HG03565 (cell line): Measurements from ENCODE around the gene VEGFA.
"Not testable (repeated sequence)": the region's sequence is repeated elsewhere in the genome, so short reads cannot be mapped to it uniquely, and the experiment has no call there.

Experiments
- ATAC-seq: cut with Tn5 transposase; IDR thresholded peaks from one replicate; pipeline ENCODE4 v1.9.1; 2021; ENCODE audit warnings: mild to moderate bottlenecking, moderate library complexity; ENCODE audit not compliant: unreplicated experiment

The VEGFA gene

DNA sequence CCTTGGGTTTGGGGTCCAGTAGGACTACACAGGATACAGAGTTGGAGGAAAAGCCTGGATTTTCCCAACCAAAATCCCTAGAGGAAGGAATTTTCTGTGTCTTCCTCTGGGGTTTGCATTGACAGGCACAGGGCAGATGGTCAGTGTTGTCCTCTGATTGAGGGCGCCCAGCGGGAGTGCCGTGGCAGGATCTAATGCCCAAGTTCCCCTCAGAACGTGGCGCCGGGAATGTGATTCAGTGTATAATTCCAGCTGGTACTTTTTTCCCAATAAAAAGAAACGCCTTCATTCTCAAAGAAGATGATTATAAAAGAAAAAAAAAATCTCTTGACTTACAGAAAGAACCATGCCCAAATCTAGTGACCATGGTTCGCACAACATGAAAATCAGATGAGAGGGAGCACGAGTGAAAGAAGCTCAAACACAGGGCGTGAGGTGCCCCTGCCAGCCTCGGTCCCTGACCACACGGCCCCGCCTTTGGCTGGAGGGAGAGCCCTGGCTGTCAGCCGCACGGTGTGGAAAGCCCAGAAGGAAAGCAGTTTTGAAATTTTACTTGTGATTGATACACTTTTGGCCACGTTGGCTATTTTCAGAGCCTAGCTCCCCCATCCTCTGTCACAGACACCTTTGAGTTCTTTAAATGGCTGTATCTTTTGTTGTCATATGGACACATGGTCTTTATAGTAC lies 31.6 kb downstream of the VEGFA start:
- no peak for ATAC-seq

DNA sequence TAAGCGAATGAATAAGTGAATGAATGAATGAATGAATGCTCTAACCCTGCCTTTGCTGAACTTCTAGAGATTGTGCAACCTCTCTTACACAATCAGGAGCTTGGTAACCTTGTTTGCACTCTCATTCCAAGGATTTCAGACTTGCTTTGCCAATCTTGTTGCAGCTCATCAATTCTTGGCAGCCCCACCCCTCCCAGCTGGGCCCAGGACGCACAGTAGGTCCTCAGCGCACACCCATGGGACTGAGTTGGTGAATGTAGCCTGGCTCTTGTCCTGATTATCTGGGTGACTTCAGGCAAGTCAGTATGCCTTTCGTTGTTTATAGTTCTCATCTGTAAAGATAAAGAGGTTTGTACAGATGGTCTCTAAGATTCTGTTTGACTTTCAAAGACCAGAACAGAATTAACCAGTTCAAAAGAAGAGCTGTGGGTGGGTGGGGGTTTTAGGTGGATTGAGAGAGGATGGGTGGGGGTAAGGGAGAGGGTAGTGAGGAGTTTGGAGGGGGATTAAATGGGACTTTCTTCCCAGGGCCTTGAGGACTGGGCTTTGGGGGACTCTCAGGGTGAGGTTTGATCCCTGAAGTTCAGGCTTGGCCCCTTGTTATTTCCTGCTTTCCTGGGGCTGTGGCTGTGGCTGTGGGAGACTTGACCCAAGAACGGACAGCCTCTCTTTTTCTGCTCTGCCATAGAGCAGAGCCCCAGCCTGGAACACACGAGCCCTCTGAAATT lies 33.2 kb downstream of the VEGFA start:
- ATAC-seq: no peak

DNA sequence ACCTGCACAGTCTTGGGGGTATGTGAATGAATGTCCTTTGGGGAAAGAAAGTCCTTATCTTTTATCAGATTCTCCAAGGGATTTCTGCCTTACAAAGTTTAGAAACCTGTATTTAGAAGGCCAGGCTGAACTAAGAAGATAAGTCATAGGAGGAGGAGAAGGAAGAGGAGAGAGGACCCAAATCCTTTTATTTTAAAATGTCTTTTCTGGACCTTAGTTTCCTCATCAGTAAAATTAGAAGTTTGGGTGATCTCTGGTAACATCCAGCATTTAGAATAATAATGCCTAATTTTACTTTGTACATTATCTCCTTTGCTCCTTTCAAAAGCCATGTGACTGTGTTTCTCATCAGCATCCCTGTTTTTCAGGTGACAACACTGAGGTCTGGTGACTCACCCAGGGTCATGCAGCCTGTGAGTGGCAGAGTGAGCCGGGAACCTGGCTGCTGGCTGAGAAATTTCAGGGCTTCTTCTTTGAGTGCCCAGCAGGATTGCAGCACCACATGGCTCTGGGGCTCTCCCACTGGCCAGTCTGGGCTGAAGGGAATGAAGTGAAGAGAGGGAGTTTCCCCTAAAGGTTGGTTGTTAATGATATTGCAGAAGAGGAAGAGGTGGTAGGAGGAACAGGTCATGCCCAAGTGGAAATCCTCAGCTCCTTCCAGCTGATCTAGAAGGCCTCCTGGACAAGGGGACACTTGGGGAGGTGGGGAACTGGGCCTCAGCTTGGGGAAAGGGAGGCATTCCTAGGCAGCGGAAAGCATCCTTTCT lies 34.0 kb downstream of the VEGFA start:
- ATAC-seq: no peak

DNA sequence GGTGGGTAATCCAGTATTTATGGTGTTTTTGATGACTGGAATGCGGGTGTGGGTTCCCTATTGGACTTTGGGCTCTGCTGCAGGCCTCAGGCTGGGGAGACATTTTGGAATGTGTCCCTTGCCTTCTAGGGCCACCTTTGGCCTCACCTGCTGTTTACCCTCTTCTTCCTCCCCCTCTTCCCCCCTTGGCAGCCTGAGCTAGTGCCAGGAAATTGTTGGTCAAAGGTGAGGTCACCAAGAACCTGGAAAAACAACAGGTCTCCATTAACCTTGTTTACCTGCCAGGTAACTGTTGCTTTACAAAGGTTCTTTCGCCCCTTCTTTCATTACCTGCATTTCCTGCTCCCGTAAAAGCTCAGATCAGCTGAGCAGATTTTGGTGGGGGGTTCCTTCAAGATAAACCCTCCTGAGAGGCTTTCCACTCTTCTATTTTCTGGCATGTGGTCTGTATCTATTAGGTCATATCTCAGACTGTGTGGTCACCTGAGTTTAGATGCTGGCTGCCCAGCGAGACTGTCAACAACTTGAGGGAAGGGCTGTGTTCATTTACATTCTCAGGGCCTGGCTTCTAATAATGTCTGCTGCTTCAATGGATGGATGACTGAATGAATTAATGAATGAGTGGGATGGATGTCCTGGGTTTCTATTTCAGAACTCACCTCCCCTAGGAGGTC lies 34.7 kb downstream of the VEGFA start:
- ATAC-seq: no peak

DNA sequence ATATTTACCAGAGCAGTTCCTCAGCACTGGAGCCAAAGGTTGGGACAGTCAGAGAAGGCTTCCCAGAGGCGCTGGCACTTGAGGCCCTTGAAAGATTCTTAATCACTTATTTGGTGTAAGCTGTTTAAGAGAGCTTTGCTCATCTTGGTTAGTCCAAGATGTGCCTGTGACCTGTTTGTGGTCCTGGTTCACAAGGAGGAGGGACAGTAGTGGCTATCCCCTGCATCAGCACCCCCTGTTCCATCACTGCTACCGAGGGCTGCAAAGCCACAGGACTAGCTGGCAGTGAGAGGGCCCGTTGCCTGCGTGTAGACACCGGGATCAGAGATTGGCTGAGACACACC lies 35.7 kb downstream of the VEGFA start:
- no peak for ATAC-seq

DNA sequence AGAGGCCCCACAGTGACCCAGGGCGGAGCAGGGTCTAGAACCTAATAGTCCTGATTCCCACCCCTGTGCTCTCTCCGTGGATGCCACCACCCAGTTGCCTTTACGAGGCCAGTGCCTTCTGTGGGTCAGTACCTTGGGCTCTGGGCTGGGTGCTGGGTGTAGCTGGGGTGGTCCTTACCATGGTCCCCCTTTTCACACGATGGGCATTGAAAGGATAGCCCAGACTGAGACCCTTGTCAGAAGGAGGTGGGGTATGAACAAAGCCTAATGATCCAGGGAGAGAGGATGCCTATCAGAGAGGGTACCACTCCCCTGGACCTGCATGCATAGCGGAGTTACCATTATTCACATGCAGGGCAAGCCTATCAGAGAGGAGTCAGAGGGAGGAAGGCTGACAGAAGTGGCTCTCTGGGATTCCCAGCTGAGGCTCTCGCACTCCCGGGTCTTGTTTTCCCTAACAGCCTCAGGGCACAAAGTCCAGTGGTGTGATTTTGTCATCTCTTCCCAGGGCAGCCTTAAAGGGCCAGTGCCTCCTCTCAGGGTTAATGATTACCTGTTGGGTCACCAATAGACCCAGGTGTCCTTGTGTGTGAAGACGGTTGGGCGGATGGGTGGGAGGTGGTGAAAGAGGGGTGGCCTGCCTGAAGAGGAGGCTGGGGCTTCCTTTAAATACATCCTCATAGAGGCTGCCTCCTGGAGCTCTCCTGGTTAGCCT lies 36.2 kb downstream of the VEGFA start:
- no peak for ATAC-seq

DNA sequence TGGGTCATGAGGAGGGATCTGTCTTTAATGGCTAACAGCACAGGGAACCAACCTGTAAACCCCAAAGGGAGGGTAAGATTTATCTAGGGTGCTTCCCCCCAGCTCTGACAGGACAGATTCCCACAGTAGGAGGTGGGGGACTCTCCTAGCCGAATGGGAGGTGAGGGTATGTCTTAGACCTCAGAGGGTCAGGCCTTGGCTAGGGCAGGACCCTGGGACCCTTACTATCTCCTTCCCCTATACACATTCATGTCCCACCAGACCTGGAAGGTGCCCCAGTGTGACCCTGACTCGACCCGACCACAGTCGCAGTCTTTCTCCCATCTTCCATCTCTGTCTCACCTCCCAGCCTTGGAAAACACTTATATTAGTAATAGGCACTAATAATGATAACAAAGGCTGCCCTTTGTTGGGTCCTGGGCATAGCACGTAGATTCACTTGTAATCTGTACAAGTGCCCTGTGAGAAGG lies 36.8 kb downstream of the VEGFA start:
- no peak for ATAC-seq

DNA sequence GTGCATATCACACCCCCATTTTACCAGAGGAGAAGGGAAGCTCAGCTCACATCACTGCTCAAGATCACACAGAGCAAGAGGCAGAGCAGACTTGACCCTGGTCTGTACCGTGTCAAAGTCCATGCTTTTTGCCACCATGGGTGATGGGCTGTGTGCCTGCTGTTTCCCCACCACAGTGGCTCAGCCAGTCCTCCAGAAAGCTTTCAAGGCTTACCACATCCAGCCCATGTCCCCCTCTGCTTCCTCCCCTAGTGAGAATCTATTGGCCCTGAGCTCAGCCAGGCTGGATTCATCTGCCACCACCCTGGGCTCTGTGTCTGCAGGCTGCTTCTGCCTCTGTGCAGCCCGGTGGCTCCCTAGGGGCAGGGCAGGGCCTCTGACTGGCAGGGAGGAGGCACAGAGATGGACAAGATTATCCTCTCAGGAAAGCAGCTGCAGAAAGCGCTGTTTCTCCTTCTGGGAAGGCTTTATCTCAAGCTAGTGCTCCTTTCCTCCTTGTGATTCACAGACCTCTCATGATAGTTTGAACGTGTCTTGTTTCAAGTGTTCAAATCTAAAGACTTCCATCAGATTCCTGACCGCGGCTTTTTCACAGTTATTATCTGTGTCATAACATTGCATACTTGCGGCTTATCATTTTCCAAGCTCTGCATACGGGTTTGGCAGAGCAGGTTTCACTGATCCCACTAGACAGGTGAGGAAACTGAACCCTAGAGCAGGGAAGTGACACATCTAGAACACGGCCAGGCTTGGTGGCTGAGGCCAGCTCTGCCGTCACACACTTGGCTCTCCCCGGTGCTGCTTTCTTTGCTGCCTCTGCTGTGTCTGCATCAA lies 37.4 kb downstream of the VEGFA start:
- ATAC-seq: no peak

DNA sequence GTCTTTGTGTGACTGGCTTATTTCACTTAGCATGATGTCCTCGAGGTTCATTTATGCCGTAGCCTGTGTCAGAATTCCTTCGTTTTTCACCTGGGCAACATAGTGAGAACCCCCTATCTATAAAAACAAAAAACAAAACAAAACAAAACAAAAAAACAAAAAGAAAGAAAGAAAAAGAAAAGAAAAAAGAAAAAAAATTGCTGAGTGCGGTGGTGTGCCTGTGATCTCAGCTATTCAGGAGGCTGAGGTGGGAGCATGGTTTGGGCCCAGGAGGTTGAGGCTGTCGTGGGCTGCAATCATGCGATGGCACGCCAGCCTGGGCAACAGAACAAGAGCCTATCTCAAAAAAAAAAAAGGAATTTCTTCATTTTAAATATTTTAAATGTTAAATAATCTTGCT lies 38.4 kb downstream of the VEGFA start:
- ATAC-seq: no peak

DNA sequence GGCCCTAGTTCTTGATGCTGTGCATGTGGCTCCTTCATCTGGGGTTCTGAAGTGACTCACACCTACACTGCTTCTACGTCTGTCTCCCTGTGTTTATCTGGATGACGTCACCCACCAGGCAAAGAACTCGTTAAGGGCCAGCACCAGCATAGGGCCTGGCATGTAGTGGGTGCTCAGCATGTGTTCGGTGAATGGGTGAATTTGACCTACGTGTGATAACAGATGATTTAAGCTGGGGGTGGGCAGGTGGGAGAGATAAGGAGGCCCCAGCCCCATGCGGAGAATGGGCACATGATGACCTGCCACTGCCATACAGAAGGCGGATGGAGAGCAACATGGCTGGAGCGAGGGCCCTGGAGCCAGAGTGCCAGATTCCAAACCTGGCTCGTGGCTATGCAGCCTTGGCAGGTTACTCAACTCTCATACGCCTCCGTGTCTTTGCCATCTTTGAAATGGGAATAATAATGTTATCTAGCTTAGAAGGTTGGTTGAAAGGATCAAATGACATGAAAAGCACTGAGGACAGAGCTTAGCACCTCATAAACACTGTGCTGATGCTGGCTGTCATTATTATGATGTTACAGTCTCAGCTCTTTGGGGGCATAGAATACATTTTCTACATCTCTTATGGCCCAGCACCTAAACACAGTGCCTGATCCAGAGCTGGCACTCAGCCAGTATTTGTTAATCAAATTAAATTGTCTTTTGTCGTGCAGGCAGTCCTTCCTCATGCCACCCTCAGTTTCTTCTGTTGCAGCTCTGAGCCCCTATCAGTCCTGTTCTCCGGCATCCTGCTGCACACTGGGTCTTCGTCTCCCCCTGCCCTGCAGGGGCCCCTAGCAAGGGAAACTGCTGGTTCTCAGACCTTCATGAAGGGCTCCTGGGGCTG lies 39.6 kb downstream of the VEGFA start:
- ATAC-seq: no peak

DNA sequence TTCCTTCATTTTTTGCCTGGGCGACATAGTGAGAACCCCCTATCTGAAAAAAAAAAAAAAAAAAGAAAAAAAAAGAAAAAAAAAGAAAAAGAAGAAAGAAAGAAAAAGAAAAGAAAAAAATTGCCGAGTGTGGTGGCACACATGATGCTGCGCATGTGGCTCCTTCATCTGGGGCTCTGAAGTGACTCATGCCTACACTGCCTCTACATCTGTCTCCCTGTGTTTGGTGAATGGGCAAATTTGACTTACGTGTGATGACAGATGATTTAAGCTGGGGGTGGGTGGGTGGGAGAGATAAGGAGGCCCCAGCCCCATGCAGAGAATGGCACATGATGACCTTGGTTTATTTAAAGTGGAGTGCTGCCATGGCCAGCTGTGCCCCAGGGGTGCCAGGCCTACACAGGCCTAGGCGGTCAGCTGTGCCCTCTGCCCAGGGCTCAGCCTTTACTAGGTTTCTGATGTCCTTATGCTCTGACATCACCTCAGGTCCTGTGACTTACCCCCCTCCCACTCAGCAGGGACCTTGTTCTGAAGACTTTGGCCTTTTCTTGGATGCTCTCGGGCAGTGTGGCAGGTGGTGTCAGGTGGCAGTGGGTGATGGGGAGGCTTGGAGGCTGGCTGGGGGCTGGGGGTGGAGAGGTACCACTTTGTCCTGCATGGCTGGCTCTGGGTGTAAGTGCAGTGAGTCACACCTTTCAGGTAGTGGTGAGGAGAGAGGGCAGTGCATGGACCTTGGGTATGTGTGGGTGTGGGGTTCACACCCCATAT lies 41.1 kb downstream of the VEGFA start:
- no peak for ATAC-seq

DNA sequence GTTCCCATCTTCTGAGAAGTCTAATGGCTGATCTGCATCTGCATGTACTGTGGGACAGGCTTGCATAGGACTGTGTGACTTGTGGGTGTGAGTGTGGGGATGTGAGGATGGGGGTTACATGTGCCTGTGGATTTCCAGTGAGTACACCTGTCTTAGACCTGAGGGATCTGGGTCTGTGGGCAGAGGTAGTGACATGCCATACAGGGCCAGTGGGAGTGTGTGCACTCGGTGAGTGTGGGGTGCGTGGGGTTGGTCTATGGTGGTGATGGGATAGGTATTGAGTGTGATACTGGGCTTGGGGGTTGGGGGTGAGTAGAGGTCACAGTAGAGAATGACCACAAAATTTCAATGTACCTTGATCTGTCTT lies 41.7 kb downstream of the VEGFA start:
- no peak for ATAC-seq

DNA sequence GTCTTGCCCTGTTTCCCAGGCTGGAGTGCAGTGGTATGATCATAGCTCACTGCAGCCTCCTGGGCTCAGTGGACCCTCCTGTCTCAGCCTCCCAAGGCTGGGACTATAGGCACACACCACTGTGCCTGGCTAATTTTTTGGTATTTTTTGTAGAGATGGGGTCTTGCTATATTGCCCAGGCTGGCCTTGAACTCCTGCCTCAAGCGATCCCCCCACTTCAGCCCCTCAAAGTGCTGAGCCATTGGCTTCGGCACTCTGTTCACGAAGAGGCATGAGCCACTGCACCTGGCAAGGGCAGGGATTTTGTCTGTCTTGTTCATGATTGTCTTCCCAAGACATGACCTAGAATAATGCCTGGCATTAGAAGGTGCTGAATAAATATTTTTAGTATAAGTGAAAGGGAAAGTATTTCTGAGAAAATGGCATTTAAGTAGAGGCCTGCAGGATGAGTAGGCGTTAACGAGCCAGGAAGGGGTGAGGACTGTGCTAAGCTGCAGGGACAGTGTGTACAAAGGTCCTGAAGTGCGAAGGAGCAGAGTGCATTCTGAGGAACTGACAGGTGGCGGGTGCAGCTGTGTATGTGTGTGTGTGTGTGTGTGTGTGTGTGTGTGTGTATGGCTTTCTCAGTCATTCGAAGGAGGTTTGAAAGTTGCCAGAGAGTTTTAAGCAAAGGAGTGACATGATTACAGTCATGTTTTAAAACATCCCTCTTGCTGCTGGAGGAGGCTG lies 43.0 kb downstream of the VEGFA start:
- no peak for ATAC-seq

DNA sequence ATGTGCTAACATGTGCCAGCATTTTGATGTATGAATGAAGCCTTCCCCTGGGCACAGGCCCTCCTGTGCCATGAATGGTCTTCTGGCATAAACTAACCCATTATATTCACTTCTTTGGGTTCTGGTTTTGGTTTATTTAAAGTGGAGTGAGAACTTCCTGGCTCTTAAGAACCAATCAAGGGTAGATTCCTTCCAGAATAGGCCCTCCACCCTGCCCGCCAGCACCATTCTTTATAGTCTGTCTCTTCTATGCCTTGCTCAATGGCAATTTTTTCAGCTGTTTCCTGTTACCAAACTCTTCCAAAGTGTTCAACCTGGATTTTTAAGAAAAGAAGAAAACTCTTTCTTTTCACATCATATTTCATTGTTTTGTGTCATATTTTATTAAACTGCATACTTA lies 44.1 kb downstream of the VEGFA start:
- ATAC-seq: no peak

DNA sequence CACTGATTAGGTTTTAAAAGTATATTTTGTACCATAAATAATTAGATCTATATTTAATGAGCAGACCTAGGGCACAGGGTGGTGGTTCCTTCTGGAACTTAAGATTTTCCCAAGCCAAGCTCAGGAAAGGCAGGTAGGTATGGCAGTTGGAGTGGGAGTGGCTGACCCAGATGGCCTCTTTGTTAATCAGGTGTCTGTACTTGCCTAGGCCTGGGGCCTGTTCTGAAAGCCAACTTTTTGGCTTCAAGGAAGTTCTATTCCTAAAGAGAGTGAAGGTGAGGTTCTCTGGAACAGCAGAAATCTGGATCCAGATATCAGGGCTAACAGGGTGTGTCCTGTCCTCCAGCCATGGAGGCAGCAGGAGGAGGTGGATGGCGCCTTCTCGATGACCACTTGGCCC lies 44.9 kb downstream of the VEGFA start:
- no peak for ATAC-seq

DNA sequence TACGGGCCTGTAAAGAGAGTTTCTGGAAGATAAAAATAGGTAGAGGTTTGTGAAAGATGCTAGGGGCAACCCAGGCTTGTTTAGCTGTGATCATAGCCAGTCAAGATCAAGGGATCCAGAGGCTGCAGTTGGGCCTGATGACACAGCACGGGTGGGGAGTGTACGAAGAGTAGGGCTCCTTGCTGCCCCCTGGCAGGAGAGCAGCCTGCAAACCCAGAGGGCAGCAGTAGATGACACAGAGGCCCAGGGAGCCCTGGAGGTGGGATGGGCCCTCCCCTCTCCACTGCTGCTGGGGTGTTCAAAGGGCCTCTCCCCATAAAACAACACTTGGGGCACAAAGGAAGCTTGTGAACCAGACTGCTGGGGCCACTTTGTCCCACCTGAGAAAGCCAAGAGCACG lies 47.2 kb downstream of the VEGFA start:
- ATAC-seq: no peak

DNA sequence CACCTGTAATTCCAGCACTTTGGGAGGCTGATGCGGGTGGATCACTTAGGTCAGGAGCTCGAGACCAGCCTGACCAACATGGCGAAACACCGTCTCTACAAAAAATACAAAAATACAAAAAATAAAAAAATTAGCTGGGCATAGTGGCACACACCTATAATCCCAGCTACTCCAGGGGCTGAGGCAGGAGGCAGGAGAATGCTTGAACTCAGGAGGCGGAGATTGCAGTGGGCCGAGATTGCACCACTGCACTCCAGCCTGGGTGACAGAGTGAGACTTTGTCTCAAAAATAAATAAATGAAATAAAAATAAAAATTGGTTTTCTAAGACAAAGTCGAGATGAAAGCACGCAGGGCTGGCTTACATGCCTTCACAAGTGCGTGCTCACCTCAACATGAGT lies 49.0 kb downstream of the VEGFA start:
- ATAC-seq: not testable (repeated sequence)

DNA sequence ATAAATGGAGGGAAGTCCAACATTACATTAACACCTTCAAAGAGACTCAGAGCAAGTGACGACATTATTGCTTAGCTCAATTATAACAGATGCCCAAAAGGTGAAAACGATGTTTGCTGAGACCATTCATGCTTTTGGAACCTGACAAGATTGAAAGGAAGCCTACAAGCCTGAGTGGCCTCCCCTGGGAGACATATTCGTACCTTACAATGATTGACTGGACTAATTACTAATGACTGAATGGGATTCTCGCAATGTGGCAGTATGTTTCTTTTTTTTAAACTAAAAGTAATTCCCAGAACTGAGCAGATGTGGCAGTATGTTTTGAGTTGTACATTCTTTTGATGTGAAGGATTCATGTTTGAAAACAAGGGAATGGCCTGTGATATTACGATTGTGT lies 49.9 kb downstream of the VEGFA start:
- ATAC-seq: no peak
